GM12875 (cell line): ENCODE measurements around the gene OTOP3.
A peak's percentile ranks its signal among the peaks of the same experiment; 100 is the strongest.

Experiments
- H3K4me3 ChIP-seq: one replicate; pipeline ENCODE4 v1.5.1; 2011; ENCODE audit warnings: low read depth, low read length, control low read depth
- TF ChIP-seq, protein P1 (sequence below): IDR thresholded peaks from 2 replicates; pipeline ENCODE4 v1.5.1; 2011; ENCODE audit warnings: low read depth, mild to moderate bottlenecking, control low read depth, inconsistent platforms, low read length, moderate library complexity, borderline replicate concordance; ENCODE audit not compliant: insufficient read depth

The OTOP3 gene

DNA sequence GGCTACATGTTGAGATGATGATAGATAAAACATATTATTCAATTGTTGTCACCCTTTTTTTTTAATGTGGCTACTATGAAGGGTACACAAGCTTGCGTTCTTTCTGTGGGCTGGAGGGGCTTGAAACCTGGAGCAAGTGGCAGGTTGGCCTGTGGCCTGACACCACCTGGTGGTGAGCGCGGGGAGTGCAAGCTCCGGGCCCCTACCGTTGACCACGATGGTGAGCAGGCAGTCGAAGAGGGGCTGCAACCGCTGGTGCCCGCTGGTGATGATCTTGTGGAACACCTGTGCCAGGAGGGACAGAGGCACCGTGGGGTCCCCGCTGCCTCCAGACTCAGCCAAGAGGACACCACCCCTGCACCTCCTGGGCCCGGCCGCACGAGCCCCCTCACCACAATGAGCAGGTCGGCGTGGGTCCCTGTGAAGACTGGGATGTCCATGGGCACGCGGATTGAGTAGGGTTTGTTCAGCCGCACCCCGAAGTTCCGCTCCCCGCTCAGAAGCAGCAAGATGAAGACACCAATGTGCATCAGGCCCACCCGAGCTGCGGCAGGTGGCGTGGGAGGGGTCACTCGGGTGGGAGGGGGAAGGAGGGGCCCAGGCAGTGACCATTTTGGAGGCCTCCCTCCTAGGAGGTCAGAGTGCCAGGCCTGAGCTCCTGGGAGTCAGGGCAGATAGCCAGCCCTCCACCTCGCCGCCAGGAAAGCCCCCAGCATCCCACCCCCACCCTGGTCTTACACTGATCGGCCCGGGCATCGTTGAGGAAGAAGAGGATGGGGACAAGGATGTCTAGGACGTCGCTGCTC lies 22.4 kb downstream of the OTOP3 start:
- no peak overlapping the region for H3K4me3 ChIP-seq
- TF ChIP-seq, protein P1, sequence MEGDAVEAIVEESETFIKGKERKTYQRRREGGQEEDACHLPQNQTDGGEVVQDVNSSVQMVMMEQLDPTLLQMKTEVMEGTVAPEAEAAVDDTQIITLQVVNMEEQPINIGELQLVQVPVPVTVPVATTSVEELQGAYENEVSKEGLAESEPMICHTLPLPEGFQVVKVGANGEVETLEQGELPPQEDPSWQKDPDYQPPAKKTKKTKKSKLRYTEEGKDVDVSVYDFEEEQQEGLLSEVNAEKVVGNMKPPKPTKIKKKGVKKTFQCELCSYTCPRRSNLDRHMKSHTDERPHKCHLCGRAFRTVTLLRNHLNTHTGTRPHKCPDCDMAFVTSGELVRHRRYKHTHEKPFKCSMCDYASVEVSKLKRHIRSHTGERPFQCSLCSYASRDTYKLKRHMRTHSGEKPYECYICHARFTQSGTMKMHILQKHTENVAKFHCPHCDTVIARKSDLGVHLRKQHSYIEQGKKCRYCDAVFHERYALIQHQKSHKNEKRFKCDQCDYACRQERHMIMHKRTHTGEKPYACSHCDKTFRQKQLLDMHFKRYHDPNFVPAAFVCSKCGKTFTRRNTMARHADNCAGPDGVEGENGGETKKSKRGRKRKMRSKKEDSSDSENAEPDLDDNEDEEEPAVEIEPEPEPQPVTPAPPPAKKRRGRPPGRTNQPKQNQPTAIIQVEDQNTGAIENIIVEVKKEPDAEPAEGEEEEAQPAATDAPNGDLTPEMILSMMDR = peak; percentile 96

- H3K4me3 ChIP-seq = no peak overlapping the region
- TF ChIP-seq, protein P1 = no peak
Measured at GRCh38 chr17:74959826-74960515, 24.3 kb downstream of the OTOP3 start.

DNA sequence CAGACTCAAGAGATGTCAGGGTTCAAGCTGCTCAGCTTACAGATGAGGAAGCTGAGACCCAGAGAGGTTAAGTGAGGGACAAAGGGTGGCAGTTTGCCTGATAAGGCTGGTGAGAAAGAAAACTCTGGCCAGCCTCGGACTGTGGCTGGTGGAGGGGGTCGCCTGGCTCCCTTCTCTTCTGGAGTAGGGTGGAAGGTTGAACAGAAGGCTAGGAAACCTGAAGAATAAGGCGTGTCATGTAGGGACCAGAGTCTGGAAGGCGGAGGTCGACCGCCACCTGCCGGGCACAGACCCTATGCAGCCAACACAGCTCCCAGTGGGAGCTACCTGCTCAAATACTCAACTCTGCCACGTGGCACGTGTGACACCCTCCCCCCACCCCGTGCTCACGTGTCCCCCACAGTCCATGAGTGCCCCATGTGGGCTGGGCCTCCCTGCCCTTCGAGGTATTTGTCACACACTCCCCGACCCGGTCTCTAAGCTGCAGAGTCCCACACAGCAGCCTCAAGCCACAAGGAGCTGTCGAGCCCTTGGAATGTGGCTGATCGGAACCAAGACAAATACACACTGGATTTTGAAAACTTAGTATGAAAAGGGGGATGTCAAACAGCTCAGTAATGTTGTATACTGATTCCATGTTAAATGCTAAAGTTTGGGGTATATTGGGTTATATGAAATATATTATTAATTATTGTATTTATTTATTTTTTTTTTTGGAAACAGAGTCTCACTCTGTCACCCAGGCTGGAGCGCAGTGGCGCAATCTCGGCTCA lies 25.1 kb downstream of the OTOP3 start:
- TF ChIP-seq, protein P1 = peak; percentile 88
- H3K4me3 ChIP-seq = no peak overlapping the region

GRCh38 chr17:74961657-74962350 lies 26.1 kb downstream of the OTOP3 start:
- no peak overlapping the region for H3K4me3 ChIP-seq
- TF ChIP-seq, protein P1 = peak; percentile 66

DNA sequence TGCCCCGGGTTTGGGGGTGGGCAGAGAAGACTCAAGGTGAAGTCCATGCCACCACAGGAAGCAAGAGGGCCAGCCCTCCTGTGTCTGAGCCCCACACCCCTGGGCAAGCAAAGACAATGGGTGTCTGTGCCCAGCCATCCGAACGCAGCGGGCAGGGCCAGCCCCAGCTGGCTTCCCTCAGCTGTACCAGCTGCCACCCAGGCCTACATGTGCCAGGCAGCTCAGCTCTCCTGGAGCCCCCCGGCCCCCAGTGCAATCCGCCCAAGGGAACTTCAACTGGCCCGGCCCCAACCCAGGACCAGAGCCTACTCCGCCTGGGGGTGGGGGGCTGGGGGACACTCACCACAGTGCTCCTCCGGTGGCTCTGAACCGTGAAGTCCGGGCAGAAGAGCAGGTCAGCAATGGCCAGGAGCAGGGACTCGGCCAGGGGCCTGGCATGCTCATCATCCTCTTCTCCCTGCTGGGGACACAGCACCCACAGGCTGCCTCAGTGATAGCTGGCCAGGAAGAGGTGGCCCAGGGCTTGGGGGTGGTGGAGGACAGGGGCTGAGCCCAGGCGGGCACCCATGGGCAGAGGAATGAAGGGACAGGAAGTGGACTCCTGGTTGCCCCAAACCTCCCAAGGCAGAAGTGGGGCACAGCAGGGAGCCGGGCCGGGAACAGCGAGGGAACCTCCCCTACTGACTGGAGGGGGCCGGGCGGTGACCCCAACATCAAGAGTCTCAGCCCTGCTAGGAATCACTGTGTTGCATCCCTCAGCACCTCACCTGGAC lies 27.1 kb downstream of the OTOP3 start:
- no peak overlapping the region for H3K4me3 ChIP-seq
- TF ChIP-seq, protein P1 = no peak

- no peak overlapping the region for H3K4me3 ChIP-seq
- TF ChIP-seq, protein P1 = 0 out of 2 replicates have a peak, but pooled peaks have one; percentile 9
Measured at GRCh38 chr17:74963656-74964055, 28.0 kb downstream of the OTOP3 start.
